ENCODE data around the gene IL17RE.

IL17RE gene

DNA sequence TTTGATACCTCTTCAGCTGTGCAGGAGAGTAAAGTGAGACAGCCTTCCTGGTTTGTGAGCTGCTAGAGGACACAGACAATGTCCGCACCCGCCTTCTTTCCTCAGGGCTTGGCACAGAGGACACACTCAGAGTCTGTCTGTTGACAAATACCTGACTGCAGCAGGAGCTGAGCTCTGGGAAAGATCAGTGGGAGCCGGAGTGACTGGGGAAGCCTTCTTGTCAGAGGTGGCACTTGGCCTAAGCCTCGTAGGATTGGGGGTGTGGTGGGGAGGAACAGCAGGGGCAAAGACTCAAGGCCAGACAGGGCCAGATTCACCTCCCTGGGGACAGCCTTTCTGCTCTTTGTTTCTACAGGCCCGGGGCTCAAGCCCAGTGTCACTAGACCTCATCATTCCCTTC, 11.0 kb downstream of the IL17RE start:
- TF ChIP-seq CTCF (conservative IDR thresholded peaks at IDR 0.05; ENCODE audit: low read depth), result no peak
- CTCF ChIA-PET, result interaction anchor here (0.8 to 1.1 kb wide), 3 partner anchors 19 to 65 kb away, joined by 3 to 5 read pairs (median 3); no protein-coding TSS in a partner anchor
- POLR2A ChIA-PET (ENCODE audit: low non-redundant PET), result no interaction called here
- peak overlapping the region; percentile 91 for H3K27ac ChIP-seq
- no peak for DNase-seq (ENCODE audit: low spot score)

GRCh38 chr3:9914011-9914410, 11.4 kb downstream of the IL17RE start:
- DNase-seq (ENCODE audit: low spot score), result no peak
- POLR2A ChIA-PET (ENCODE audit: low non-redundant PET), result no interaction called here
- CTCF ChIA-PET, result interaction anchor here (0.8 to 1.1 kb wide), 3 partner anchors 19 to 65 kb away, joined by 3 to 5 read pairs (median 3); no protein-coding TSS in a partner anchor
- TF ChIP-seq CTCF (conservative IDR thresholded peaks at IDR 0.05; ENCODE audit: low read depth), result no peak
- peak overlapping the region; percentile 91 for H3K27ac ChIP-seq

GRCh38 chr3:9914559-9915253, 12.1 kb downstream of the IL17RE start:
- DNase-seq (ENCODE audit: low spot score), result no peak
- H3K27ac ChIP-seq, result peak overlapping the region; percentile 91
- no peak for TF ChIP-seq CTCF (conservative IDR thresholded peaks at IDR 0.05; ENCODE audit: low read depth)
- POLR2A ChIA-PET (ENCODE audit: low non-redundant PET), result no interaction called here
- CTCF ChIA-PET, result interaction anchor here (1.1 kb wide), 1 partner anchor 18 kb away, joined by 5 read pairs; no protein-coding TSS in a partner anchor

DNA sequence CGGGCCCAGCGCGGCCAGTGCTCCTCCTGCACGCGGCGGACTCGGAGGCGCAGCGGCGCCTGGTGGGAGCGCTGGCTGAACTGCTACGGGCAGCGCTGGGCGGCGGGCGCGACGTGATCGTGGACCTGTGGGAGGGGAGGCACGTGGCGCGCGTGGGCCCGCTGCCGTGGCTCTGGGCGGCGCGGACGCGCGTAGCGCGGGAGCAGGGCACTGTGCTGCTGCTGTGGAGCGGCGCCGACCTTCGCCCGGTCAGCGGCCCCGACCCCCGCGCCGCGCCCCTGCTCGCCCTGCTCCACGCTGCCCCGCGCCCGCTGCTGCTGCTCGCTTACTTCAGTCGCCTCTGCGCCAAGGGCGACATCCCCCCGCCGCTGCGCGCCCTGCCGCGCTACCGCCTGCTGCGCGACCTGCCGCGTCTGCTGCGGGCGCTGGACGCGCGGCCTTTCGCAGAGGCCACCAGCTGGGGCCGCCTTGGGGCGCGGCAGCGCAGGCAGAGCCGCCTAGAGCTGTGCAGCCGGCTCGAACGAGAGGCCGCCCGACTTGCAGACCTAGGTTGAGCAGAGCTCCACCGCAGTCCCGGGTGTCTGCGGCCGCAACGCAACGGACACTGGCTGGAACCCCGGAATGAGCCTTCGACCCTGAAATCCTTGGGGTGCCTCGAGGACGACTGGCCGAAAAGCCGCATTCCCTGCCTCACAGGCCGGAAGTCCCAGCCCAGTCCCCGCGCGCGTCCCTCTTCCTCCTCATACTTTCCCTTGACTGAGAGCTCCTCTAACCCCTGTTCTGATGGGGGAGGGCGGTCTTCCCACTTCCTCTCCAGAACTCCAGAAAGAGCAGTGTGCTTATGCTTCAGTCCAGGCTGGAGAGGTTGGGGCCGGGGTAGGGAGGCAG, 12.8 kb downstream of the IL17RE start:
- no peak for DNase-seq (ENCODE audit: low spot score)
- ChIA-PET POLR2A (ENCODE audit: low non-redundant PET) (no interaction called here), CTCF (no interaction called here)
- H3K27ac ChIP-seq, result peak overlapping the region; percentile 91
- TF ChIP-seq CTCF (conservative IDR thresholded peaks at IDR 0.05; ENCODE audit: low read depth), result no peak

GRCh38 chr3:9916346-9916733, 13.7 kb downstream of the IL17RE start:
- ChIA-PET CTCF (interaction anchor here (0.8 kb wide), 1 partner anchor 30 kb away, joined by 5 read pairs; no protein-coding TSS in a partner anchor), POLR2A (ENCODE audit: low non-redundant PET) (interaction anchor here (0.7 to 1.0 kb wide), 2 partner anchors 14 to 360 kb away, joined by 3 read pairs; partner anchors contain the start of gene IL17RE)
- TF ChIP-seq CTCF (conservative IDR thresholded peaks at IDR 0.05; ENCODE audit: low read depth), result no peak
- peak overlapping the region; percentile 91 for H3K27ac ChIP-seq
- DNase-seq (ENCODE audit: low spot score), result no peak
